ENCODE data around the gene NKAIN2. TPM values are rescaled to one million over a fixed set of nuclear protein-coding genes. Genes with fewer than 3 reads are reported as not detected.

The NKAIN2 gene
- polyA plus RNA-seq, 1 of the 3 experiments (the other 2 are of a cell fraction): not detected

DNA sequence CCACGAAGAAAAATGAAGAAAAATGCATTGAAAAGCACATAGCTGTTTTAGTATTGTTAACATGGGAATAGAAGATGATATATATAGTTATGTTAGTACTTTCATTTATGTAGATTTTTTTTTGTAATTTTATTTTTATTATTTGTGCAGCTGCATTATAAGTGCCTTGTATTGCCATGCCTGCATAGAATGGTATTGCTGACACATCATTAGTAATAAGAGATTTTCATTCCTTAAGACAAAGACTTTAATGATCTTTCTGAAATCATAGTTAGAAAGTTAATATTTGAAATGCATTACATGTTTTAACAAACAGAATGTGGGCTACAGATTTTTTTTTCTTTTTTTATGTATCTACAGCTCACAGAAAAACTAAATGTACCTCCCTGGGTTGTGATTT, 506.5 kb downstream of the NKAIN2 start:
- DNase-seq: no peak
- TF ChIP-seq GABPA (IDR thresholded peaks at IDR 0.05; ENCODE audit: low read depth) (no peak), SMC3 (IDR thresholded peaks at IDR 0.05; ENCODE audit: low read depth, low read length) (no peak), RFX5 (IDR thresholded peaks at IDR 0.05; ENCODE audit: low read length) (no peak), MXI1 (IDR thresholded peaks at IDR 0.05; ENCODE audit: low read depth, low read length) (no peak), EP300 (IDR thresholded peaks at IDR 0.05; ENCODE audit: borderline replicate concordance in 1 of 2, low read depth in 1 of 2, low read length in 1 of 2) (no peak), SIN3A (IDR thresholded peaks at IDR 0.05; ENCODE audit: borderline replicate concordance, low read depth, low read length) (no peak), FOSL2 (IDR thresholded peaks at IDR 0.05; ENCODE audit: borderline replicate concordance, low read depth) (no peak), TCF12 (IDR thresholded peaks at IDR 0.05) (no peak), NFIC (IDR thresholded peaks at IDR 0.05; ENCODE audit: borderline replicate concordance) (no peak), NRF1 (IDR thresholded peaks at IDR 0.05; ENCODE audit: low read depth, low read length) (no peak), TEAD4 (IDR thresholded peaks at IDR 0.05; ENCODE audit: borderline replicate concordance, insufficient read depth) (no peak), RXRA (IDR thresholded peaks at IDR 0.05; ENCODE audit: borderline replicate concordance, low read depth) (no peak), USF1 (IDR thresholded peaks at IDR 0.05; ENCODE audit: borderline replicate concordance, low read depth) (no peak), FOXM1 (IDR thresholded peaks at IDR 0.05; ENCODE audit: low read depth) (no peak), RAD21 (IDR thresholded peaks at IDR 0.05; ENCODE audit: low read length) (no peak)
- TF ChIP-seq, protein P1, sequence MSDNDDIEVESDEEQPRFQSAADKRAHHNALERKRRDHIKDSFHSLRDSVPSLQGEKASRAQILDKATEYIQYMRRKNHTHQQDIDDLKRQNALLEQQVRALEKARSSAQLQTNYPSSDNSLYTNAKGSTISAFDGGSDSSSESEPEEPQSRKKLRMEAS (IDR thresholded peaks at IDR 0.05; ENCODE audit: low read depth): no peak
- CTCF ChIA-PET: no interaction called here
- Histone ChIP-seq H3K9ac (no peak overlapping the region), H3K27me3 (ENCODE audit: insufficient read depth) (no peaks in the 10 kb centered on the region), H3K4me3 (ENCODE audit: low read depth in 2 of 2, low read length in 1 of 2) (no peak overlapping the region), H2AFZ (ENCODE audit: low read depth) (no peak overlapping the region), H4K20me1 (ENCODE audit: insufficient read depth) (no peaks in the 10 kb centered on the region), H3F3A (replicated peaks; ENCODE audit: insufficient read depth) (no peaks in the 10 kb centered on the region), H3K9me3 (no peaks in the 10 kb centered on the region), H3K36me3 (replicated peaks in 1 of 2; ENCODE audit: control insufficient read depth in 1 of 2, insufficient read depth in 2 of 2, low read length in 1 of 2) (no peaks in the 10 kb centered on the region), H3K79me2 (ENCODE audit: insufficient read depth) (no peaks in the 10 kb centered on the region), H3K4me2 (no peak overlapping the region), H3K27ac (ENCODE audit: low read depth in 2 of 2, low read length in 1 of 2) (no peak overlapping the region), H3K4me1 (ENCODE audit: control insufficient read depth in 1 of 2, insufficient read depth in 2 of 2, low read depth in 1 of 2, low read length in 1 of 2) (no peaks in the 10 kb centered on the region), H3K9me2 (no peaks in the 10 kb centered on the region)
- POLR2A ChIA-PET: no interaction called here
- WGBS (ENCODE audit: low lambda C conversion rate): 2% methylated on average over 1 of the region's 1 CpG

GRCh38 chr6:124319410-124319809, 515.7 kb downstream of the NKAIN2 start:
- H4K20me1 ChIP-seq (ENCODE audit: insufficient read depth): no peaks in the 10 kb centered on the region
- H3K4me1 ChIP-seq (ENCODE audit: control insufficient read depth in 1 of 2, insufficient read depth in 2 of 2, low read depth in 1 of 2, low read length in 1 of 2): no peaks in the 10 kb centered on the region
- TF ChIP-seq POLR2AphosphoS5 (IDR thresholded peaks at IDR 0.05; ENCODE audit: low read depth, low read length) (no peak), EZH2phosphoT487 (IDR thresholded peaks at IDR 0.05; ENCODE audit: borderline replicate concordance, low read depth) (no peak), FOSL2 (IDR thresholded peaks at IDR 0.05; ENCODE audit: borderline replicate concordance, low read depth) (no peak), GABPA (IDR thresholded peaks at IDR 0.05; ENCODE audit: low read depth) (no peak), TEAD4 (IDR thresholded peaks at IDR 0.05; ENCODE audit: borderline replicate concordance, insufficient read depth) (no peak), RAD21 (IDR thresholded peaks at IDR 0.05; ENCODE audit: low read length) (no peak)
- H3K27ac ChIP-seq (ENCODE audit: low read depth in 2 of 2, low read length in 1 of 2): no peak overlapping the region
- no peaks in the 10 kb centered on the region for H3K27me3 ChIP-seq (ENCODE audit: insufficient read depth)
- 0% methylated on average over 2 of the region's 2 CpGs for WGBS (ENCODE audit: low lambda C conversion rate)
- no peak overlapping the region for H3K9ac ChIP-seq
- H3K36me3 ChIP-seq (replicated peaks in 1 of 2; ENCODE audit: control insufficient read depth in 1 of 2, insufficient read depth in 2 of 2, low read length in 1 of 2): no peaks in the 10 kb centered on the region
- ChIA-PET CTCF (no interaction called here), POLR2A (no interaction called here)
- H2AFZ ChIP-seq (ENCODE audit: low read depth): no peak overlapping the region
- DNase-seq: no peak
- H3F3A ChIP-seq (replicated peaks; ENCODE audit: insufficient read depth): no peaks in the 10 kb centered on the region
- H3K4me2 ChIP-seq: no peak overlapping the region
- H3K4me3 ChIP-seq (ENCODE audit: low read depth in 2 of 2, low read length in 1 of 2): no peak overlapping the region
- H3K9me2 ChIP-seq: no peaks in the 10 kb centered on the region
- no peaks in the 10 kb centered on the region for H3K79me2 ChIP-seq (ENCODE audit: insufficient read depth)
- no peaks in the 10 kb centered on the region for H3K9me3 ChIP-seq

Measured in SK-N-SH (cell line).